ENCODE results near the gene G2E3.
A peak's percentile ranks its signal among the peaks of the same experiment; 100 is the strongest.
"Not testable (repeated sequence)": the region's sequence is repeated elsewhere in the genome, so short reads cannot be mapped to it uniquely, and the experiment has no call there.

The G2E3 gene

DNA sequence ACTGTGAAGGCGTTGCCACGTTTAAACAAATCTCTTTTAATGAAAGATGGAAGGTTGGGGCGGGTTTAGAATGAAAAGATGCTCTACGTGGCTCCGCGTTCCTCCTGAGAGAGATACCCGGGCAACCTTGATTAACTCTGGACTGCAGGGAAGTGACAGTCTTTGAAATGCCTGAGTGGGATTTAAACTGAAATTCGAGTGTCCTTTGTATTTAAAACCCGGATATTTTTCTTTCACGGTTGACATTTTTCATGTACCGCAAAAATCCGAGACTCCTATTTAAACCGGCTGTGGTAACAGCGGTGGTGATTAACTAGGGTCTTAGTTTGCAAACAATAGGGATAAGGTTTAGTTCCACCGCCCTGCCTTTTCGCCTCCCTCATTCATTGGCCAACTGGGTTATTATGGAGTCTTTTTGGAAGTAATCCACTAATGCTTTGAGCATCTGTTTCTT is 707 bp downstream of the G2E3 start:
- H3K27me3 ChIP-seq (ENCODE audit: control insufficient read depth, insufficient read depth, low read length): no peaks in the 10 kb centered on the region
- H3K4me1 ChIP-seq (ENCODE audit: control insufficient read depth, insufficient read depth, low read length): peaks cover 16% of the 10 kb centered on the region
- H3K27ac ChIP-seq (ENCODE audit: low read depth, low read length): peak overlapping the region; percentile 88
- peak overlapping the region; percentile 92 for H3K9ac ChIP-seq (ENCODE audit: low read depth, low read length)
- H3K4me3 ChIP-seq (ENCODE audit: low read depth, low read length): peak overlapping the region; percentile 99
- no peaks in the 10 kb centered on the region for H3K9me3 ChIP-seq (ENCODE audit: control insufficient read depth, insufficient read depth, low read length)
- peaks cover 20% of the 10 kb centered on the region for H3K36me3 ChIP-seq (ENCODE audit: control insufficient read depth, insufficient read depth, low read length)

DNA sequence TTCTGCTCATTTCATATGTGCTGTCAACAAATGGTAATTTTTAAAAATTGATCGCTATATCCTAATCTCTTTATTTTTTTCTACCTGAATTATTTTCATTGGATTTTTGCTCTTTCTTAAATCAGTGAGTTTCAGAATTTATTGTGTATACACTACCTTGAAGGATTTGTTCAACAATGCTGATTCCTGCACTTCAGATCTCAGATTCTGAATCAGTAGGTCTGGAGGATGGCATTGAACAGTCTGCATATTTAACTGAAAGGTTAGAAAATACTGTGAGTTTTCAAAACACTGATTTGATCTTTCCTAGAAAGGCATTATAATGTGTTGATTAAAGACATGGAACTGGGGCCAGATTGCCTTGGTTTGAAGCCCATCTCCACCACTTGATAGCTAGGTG is 1.6 kb downstream of the G2E3 start:
- Histone ChIP-seq H3K4me3 (ENCODE audit: low read depth, low read length) (peak overlapping the region; percentile 99), H3K9me3 (ENCODE audit: control insufficient read depth, insufficient read depth, low read length) (no peaks in the 10 kb centered on the region), H3K27me3 (ENCODE audit: control insufficient read depth, insufficient read depth, low read length) (no peaks in the 10 kb centered on the region), H3K36me3 (ENCODE audit: control insufficient read depth, insufficient read depth, low read length) (peaks cover 20% of the 10 kb centered on the region), H3K9ac (ENCODE audit: low read depth, low read length) (no peak overlapping the region), H3K27ac (ENCODE audit: low read depth, low read length) (no peak overlapping the region), H3K4me1 (ENCODE audit: control insufficient read depth, insufficient read depth, low read length) (peaks cover 16% of the 10 kb centered on the region)

DNA sequence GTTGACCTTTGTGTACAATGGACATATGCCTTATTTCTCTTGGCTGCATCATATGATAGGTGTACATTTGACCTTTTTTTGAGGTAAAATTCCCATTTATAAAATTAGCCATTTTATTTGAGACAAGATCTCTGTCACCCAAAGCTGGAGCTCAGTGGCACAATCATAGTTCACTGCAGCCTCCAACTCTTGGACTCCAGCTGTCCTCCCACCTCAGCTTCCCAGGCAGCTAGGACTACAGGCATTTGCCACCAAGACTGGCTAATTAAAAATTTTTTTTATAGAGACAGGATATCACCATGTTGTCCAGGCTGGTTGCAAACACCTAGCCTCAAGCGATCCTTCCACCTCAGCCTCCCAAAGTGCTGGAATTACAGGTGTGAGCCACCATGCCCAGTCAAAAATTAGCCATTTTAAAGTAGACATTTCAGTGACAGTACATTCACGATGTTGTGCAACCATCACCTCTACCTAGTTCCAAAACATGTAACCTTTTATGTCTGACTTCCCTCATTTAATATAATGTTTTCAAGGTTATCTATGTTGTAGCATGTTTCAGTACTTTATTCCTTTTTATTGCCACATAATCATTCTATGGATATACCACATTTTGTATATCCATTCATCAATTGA is 5.4 kb downstream of the G2E3 start:
- Histone ChIP-seq H3K4me1 (ENCODE audit: control insufficient read depth, insufficient read depth, low read length) (peaks cover 28% of the 10 kb centered on the region), H3K27ac (ENCODE audit: low read depth, low read length) (no peak overlapping the region), H3K27me3 (ENCODE audit: control insufficient read depth, insufficient read depth, low read length) (no peaks in the 10 kb centered on the region), H3K9ac (ENCODE audit: low read depth, low read length) (no peak overlapping the region), H3K4me3 (ENCODE audit: low read depth, low read length) (no peak overlapping the region), H3K9me3 (ENCODE audit: control insufficient read depth, insufficient read depth, low read length) (no peaks in the 10 kb centered on the region), H3K36me3 (ENCODE audit: control insufficient read depth, insufficient read depth, low read length) (peaks cover 20% of the 10 kb centered on the region)

DNA sequence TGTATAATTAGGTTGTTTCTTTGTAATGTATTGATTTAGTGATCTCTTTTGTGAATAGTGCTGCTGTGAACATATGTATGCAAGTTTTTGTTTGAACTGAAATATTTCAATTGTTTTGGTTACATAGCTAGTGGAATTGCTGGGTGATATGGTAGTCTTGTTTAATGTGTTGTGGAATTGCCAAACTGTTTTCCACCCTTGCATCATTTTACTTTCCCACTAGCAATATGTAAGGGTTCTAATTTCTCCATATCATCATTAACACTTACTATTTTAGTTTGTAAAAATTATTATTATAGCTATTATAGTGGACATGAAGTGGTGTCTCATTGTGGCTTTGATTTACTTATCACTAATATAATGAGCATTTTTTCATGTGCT is 5.9 kb downstream of the G2E3 start:
- no peak overlapping the region for H3K27ac ChIP-seq (ENCODE audit: low read depth, low read length)
- no peaks in the 10 kb centered on the region for H3K9me3 ChIP-seq (ENCODE audit: control insufficient read depth, insufficient read depth, low read length)
- H3K9ac ChIP-seq (ENCODE audit: low read depth, low read length): no peak overlapping the region
- H3K36me3 ChIP-seq (ENCODE audit: control insufficient read depth, insufficient read depth, low read length): peaks cover 20% of the 10 kb centered on the region
- H3K27me3 ChIP-seq (ENCODE audit: control insufficient read depth, insufficient read depth, low read length): no peaks in the 10 kb centered on the region
- no peak overlapping the region for H3K4me3 ChIP-seq (ENCODE audit: low read depth, low read length)
- H3K4me1 ChIP-seq (ENCODE audit: control insufficient read depth, insufficient read depth, low read length): peaks cover 33% of the 10 kb centered on the region

DNA sequence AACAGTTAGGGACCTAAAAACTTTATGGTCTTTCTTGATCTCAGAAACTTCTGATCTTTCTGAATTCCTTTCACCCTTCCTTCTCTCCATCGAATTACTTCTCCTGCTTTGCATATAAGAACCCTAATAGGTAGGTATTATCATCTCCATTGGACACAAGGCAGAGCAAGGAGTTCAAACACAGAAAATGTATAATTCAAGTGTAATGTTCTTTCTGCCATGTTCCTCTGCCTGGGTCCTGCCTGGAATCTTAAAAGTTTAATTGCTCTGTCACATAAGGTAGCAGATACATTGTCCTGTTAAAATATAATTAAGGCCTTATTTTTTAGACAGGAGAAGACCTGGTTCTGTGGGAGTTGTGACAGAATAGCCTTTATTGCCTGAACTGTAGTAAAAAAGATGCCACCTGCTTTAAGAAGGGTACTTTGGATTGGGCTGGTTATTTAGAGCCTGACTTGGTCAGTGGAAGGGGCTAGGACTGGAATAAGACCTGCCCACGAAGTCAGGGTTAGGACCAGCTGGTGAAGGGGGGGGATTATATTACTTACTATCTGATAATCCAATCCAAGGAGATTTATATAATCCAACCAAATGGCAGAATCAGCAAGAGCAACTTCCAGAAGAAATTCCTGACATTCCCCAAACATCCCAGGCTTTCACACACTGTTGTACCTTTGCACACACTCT is 10.4 kb downstream of the G2E3 start:
- peaks cover under 1% of the 10 kb centered on the region; the same call in 1 of the 2 replicates for H3K36me3 ChIP-seq (ENCODE audit: control insufficient read depth, insufficient read depth, low read length)
- H3K27me3 ChIP-seq (ENCODE audit: control insufficient read depth, insufficient read depth, low read length): no peaks in the 10 kb centered on the region
- H3K4me1 ChIP-seq (ENCODE audit: control insufficient read depth, insufficient read depth, low read length): peaks cover 59% of the 10 kb centered on the region
- H3K4me3 ChIP-seq (ENCODE audit: low read depth, low read length): no peak overlapping the region
- H3K9me3 ChIP-seq (ENCODE audit: control insufficient read depth, insufficient read depth, low read length): no peaks in the 10 kb centered on the region
- no peak overlapping the region for H3K9ac ChIP-seq (ENCODE audit: low read depth, low read length)
- no peak overlapping the region for H3K27ac ChIP-seq (ENCODE audit: low read depth, low read length)

DNA sequence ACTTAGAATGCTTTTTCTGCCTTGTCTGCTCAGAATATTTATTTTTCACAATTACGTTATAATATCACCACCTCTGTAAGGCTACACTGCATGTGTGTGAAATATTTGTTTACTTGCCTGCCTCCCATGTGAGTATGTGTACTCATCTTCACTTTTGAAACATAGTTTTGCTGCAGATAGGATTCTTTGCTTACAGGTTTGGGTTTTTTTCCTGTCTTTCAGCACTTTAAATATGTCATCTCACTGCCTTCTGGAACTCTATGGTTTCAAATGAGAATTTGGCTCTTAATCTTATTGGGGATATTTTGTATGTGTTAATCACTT is 10.9 kb downstream of the G2E3 start:
- H3K36me3 ChIP-seq (ENCODE audit: control insufficient read depth, insufficient read depth, low read length): no peaks in the 10 kb centered on the region
- no peak overlapping the region for H3K4me3 ChIP-seq (ENCODE audit: low read depth, low read length)
- no peak overlapping the region for H3K27ac ChIP-seq (ENCODE audit: low read depth, low read length)
- H3K27me3 ChIP-seq (ENCODE audit: control insufficient read depth, insufficient read depth, low read length): no peaks in the 10 kb centered on the region
- H3K9me3 ChIP-seq (ENCODE audit: control insufficient read depth, insufficient read depth, low read length): no peaks in the 10 kb centered on the region
- no peak overlapping the region for H3K9ac ChIP-seq (ENCODE audit: low read depth, low read length)
- peaks cover 64% of the 10 kb centered on the region for H3K4me1 ChIP-seq (ENCODE audit: control insufficient read depth, insufficient read depth, low read length)

DNA sequence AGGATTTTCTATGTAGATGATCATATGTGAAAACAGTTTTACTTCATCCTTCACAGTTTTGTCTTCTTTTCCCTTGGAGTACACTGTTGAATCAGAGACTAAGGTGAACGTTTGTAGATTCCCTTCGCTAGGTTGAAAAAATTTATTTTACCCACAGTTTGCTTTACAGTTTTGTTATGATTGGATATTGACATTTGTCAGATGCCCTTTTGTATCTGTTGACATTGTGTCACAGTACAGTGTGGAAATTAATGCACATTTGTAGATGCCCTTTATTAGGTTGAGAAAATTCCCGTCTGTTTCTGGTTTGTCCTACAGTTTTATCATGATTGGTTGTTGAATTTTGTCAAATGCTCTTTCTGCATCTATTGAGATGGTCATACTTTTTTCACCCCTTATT is 13.3 kb downstream of the G2E3 start:
- Histone ChIP-seq H3K4me1 (ENCODE audit: control insufficient read depth, insufficient read depth, low read length) (peaks cover 78% of the 10 kb centered on the region), H3K9ac (ENCODE audit: low read depth, low read length) (no peak overlapping the region), H3K9me3 (ENCODE audit: control insufficient read depth, insufficient read depth, low read length) (no peaks in the 10 kb centered on the region), H3K36me3 (ENCODE audit: control insufficient read depth, insufficient read depth, low read length) (no peaks in the 10 kb centered on the region), H3K27me3 (ENCODE audit: control insufficient read depth, insufficient read depth, low read length) (no peaks in the 10 kb centered on the region), H3K27ac (ENCODE audit: low read depth, low read length) (no peak overlapping the region), H3K4me3 (ENCODE audit: low read depth, low read length) (no peak overlapping the region)

DNA sequence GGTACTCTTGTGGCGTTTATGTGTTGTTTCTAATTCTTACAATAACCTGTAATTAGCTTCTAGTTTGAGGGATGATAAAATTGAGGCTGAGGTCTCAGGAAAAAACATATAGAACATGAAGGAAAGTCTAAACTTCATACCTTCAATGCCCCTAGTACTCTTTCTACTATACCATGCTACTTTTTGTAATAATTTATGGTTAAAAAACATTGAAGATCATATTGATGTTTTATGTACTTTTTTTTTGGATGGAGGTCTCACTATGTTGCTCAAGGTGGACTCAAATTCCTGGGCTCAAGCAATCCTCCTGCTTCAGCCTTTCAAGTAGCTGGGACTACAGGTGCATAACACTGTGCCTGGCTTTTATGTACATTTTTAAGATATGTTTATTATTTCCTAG is 13.8 kb downstream of the G2E3 start:
- no peak overlapping the region for H3K4me3 ChIP-seq (ENCODE audit: low read depth, low read length)
- H3K36me3 ChIP-seq (ENCODE audit: control insufficient read depth, insufficient read depth, low read length): no peaks in the 10 kb centered on the region; the same call in 1 of the 2 replicates
- peaks cover 82% of the 10 kb centered on the region for H3K4me1 ChIP-seq (ENCODE audit: control insufficient read depth, insufficient read depth, low read length)
- H3K27ac ChIP-seq (ENCODE audit: low read depth, low read length): no peak overlapping the region
- H3K9ac ChIP-seq (ENCODE audit: low read depth, low read length): no peak overlapping the region
- H3K9me3 ChIP-seq (ENCODE audit: control insufficient read depth, insufficient read depth, low read length): no peaks in the 10 kb centered on the region
- no peaks in the 10 kb centered on the region for H3K27me3 ChIP-seq (ENCODE audit: control insufficient read depth, insufficient read depth, low read length)

DNA sequence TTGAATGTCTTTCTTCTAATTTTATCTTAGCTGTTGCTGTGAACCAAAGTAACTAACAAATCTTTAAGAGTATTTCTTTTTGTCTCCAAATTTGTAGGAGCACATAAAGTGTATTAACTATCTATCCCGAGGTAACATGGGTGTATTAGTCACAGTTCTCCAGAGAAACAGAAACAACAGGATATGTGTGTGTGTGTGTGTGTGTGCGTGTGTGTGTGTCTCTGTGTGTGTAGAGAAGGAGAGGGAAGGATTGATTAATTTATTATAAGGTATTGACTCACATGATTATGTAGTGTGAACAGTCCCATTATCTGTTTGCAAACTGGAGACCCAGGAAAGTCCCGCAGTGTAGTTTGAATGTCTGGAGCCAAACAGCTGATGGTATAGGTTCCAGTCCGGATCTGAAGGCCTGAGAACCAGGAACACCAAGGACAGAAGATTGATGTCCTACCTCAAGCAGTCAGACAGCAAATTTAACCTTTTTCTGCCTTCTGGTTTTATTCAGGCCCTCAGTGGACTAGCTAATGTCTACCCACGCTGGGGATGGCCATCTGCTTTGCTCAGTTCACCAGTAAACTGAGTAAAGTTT is 14.4 kb downstream of the G2E3 start:
- Histone ChIP-seq H3K4me3 (ENCODE audit: low read depth, low read length) (no peak overlapping the region), H3K27ac (ENCODE audit: low read depth, low read length) (no peak overlapping the region), H3K36me3 (ENCODE audit: control insufficient read depth, insufficient read depth, low read length) (no peaks in the 10 kb centered on the region; the same call in 1 of the 2 replicates), H3K4me1 (ENCODE audit: control insufficient read depth, insufficient read depth, low read length) (peaks cover 79% of the 10 kb centered on the region), H3K27me3 (ENCODE audit: control insufficient read depth, insufficient read depth, low read length) (no peaks in the 10 kb centered on the region), H3K9me3 (ENCODE audit: control insufficient read depth, insufficient read depth, low read length) (no peaks in the 10 kb centered on the region), H3K9ac (ENCODE audit: low read depth, low read length) (no peak overlapping the region)

DNA sequence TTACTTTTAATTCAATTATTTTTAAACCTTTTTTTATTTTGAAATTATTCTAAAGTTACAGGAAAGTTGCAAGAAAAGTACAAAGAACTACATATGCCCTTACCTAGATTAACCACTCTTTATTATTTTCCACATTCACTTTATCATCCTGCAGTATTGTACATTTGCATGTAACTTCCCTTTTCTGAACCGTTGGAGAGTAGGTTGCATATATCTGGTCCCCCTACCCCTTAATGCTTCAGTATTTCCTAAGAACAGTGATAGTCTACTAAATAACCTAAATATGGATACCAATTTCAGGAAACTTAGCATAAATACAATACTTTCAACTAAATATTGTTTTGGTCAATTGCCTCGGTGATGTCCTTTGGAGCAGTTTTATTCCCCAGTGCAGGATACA is 15.0 kb downstream of the G2E3 start:
- H3K27ac ChIP-seq (ENCODE audit: low read depth, low read length): no peak overlapping the region
- H3K9me3 ChIP-seq (ENCODE audit: control insufficient read depth, insufficient read depth, low read length): no peaks in the 10 kb centered on the region
- no peaks in the 10 kb centered on the region for H3K27me3 ChIP-seq (ENCODE audit: control insufficient read depth, insufficient read depth, low read length)
- no peak overlapping the region for H3K9ac ChIP-seq (ENCODE audit: low read depth, low read length)
- H3K36me3 ChIP-seq (ENCODE audit: control insufficient read depth, insufficient read depth, low read length): no peaks in the 10 kb centered on the region; the same call in 1 of the 2 replicates
- H3K4me3 ChIP-seq (ENCODE audit: low read depth, low read length): no peak overlapping the region
- peaks cover 73% of the 10 kb centered on the region for H3K4me1 ChIP-seq (ENCODE audit: control insufficient read depth, insufficient read depth, low read length)

DNA sequence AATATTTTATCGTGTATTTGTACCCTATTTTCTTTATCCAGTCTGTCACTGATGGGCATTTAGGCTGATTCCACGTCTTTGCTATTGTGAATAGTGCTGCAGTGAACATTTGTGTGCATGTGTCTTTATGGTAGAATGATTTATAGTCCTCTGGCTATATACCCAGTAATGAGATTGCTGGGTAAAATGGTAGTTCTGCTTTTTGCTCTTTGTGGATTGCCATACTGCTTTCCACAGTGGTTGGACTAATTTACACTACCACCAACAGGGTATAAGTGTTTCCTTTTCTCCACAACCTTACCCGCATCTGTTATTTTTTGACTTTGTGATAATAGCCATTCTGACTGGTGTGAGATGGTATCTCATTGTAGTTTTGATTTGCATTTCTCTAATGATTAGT is 15.8 kb downstream of the G2E3 start:
- H3K4me3 ChIP-seq (ENCODE audit: low read depth, low read length); H3K36me3 ChIP-seq (ENCODE audit: control insufficient read depth, insufficient read depth, low read length); H3K9me3 ChIP-seq (ENCODE audit: control insufficient read depth, insufficient read depth, low read length); H3K27me3 ChIP-seq (ENCODE audit: control insufficient read depth, insufficient read depth, low read length); H3K9ac ChIP-seq (ENCODE audit: low read depth, low read length); H3K27ac ChIP-seq (ENCODE audit: low read depth, low read length): not testable (repeated sequence)
- H3K4me1 ChIP-seq (ENCODE audit: control insufficient read depth, insufficient read depth, low read length): peaks cover 66% of the 10 kb centered on the region

Data from HUES48 (cell line).